ENCODE measurements around the gene PDE10A.

Gene PDE10A

DNA sequence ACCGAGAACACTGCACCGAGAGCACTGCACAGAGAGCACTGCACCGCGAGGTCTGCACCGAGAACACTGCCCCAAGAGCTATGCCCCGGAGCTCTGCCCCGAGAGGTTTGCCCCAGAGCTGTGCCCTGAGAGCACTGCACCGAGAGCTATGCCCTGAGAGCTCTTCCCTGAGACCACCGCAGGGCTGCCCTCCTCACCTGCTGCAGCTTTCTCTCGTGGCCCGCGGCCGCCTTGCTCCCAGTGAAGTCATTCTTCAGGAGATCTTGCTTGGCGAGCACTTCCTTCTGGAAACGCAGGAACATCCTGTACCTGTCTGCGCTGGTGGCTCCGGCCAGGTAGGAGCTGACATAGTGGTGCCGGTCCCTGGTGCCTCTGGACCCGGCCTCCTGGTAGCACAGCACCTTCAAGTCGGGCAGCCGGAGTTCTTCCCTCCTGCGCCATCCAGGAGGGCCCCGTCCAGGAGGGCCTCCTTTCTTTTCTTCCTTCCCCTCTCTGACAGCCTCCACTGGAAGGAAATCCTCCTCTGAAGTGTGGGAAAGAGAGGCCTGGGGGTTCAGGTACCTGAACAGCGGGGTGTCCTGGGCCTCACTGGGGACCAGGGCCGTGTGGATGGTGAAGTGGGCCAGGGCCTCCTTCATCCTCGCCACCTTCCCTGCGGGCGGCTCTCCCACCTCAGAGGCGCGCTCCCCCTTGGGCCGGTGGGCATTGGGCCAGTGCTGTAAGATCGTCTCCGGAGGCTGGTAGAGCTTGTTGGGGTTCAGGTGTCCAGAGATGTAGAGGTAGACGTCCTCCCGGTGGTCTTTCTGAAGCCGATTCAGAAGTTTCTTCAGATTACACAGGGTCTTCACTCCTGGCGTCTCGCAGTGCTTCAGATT, 361.4 kb downstream of the PDE10A start:
- H3K4me3 ChIP-seq (replicated peaks; ENCODE audit: low read depth, low read length), result no peak overlapping the region
- TF ChIP-seq, protein P1, sequence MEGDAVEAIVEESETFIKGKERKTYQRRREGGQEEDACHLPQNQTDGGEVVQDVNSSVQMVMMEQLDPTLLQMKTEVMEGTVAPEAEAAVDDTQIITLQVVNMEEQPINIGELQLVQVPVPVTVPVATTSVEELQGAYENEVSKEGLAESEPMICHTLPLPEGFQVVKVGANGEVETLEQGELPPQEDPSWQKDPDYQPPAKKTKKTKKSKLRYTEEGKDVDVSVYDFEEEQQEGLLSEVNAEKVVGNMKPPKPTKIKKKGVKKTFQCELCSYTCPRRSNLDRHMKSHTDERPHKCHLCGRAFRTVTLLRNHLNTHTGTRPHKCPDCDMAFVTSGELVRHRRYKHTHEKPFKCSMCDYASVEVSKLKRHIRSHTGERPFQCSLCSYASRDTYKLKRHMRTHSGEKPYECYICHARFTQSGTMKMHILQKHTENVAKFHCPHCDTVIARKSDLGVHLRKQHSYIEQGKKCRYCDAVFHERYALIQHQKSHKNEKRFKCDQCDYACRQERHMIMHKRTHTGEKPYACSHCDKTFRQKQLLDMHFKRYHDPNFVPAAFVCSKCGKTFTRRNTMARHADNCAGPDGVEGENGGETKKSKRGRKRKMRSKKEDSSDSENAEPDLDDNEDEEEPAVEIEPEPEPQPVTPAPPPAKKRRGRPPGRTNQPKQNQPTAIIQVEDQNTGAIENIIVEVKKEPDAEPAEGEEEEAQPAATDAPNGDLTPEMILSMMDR (IDR thresholded peaks at IDR 0.05; ENCODE audit: low read length, missing control alignments), result no peak
- DNase-seq (ENCODE audit: low read depth), result no peak

DNA sequence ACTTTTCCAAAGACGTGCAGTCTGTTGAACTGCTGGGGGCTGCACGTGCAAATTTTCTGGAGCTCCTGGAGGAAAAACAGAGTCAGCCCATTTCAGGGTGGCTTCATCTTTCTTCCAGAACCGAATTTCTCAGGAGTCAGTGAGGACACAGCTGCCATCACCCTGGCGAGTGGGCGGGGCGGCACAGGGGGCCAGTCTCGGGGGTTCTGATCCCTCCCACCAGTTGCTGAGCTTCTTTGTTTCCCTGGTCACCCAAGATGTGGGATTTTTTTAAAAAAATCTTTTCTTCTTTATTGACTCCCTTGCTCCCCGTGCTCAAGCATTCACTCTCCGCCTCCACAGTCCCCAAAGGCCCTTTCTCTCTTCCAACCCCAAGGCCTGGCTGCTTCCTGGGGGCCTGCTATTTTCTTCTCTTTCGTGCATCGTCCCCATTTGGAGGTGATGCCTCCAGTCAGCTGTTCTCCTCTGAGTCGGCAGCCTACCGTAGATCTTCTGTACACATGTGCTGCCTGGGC, 362.6 kb downstream of the PDE10A start:
- DNase-seq (ENCODE audit: low read depth), result no peak
- no peak overlapping the region for H3K4me3 ChIP-seq (replicated peaks; ENCODE audit: low read depth, low read length)
- TF ChIP-seq, protein P1 (IDR thresholded peaks at IDR 0.05; ENCODE audit: low read length, missing control alignments), result no peak

DNA sequence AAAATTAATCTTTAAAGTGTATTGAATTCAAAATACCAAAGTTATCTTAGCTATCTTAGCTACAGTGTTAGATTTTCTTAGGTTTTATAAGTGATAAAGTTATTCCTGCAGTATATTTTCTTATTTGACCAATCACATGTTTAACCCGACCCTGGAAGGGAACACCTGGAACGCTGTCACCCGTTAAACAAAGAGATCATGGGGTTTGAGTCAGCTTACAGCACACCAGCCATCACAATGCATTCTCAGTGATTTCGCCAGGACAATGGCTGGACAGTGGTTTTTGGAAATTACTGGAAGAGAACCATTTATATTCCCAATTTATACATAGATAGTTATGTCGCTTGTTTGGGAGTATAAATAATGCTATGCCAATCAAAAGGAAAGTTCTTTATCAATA, 364.2 kb downstream of the PDE10A start:
- no peak overlapping the region for H3K4me3 ChIP-seq (replicated peaks; ENCODE audit: low read depth, low read length)
- TF ChIP-seq, protein P1 (IDR thresholded peaks at IDR 0.05; ENCODE audit: low read length, missing control alignments), result no peak

DNA sequence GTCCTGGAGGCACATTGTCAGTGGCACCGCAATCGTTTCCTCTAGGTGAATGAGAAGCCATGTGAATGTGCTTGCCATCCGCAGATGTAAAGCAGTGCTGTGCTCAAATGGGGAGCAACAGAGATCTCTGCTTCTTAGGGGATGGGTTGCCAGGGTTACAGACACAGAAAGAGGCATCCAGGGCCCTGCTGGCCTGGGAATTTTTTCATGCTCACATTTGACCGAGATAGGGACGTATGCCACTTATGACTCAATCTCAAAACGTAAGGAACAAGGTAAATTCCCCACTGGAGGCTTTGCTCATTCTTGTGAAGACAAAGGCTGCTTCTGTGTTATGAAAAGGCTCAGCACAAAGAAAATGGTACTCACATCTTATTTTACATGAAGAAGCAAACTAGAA, 364.6 kb downstream of the PDE10A start:
- H3K4me3 ChIP-seq (replicated peaks; ENCODE audit: low read depth, low read length), result no peak overlapping the region
- TF ChIP-seq, protein P1 (IDR thresholded peaks at IDR 0.05; ENCODE audit: low read length, missing control alignments), result no peak
- no peak for DNase-seq (ENCODE audit: low read depth)

More for the DNA sequence above, 364.2 kb downstream of the PDE10A start:
- DNase-seq (ENCODE audit: low read depth), result no peak

DNA sequence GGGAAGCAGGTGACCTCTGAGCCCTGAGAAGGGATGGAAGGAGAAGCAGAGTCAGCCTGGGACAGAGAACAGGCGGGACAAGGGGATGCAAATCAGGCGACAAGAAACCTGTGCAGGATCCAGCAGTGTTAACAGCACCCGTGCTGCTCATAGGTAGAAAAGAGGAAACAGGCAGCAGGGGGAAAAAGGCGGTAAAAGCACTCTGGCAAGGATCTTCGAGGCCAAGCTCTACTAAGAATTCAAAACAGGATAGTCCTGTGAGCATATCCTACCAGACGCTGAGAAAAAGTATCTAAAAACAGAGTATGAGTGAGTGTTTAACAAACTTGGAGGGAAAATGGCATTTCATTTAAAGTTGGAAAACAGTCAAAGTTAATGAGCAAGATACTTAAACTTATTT, 370.4 kb downstream of the PDE10A start:
- TF ChIP-seq, protein P1 (IDR thresholded peaks at IDR 0.05; ENCODE audit: low read length, missing control alignments), result no peak
- no peak for DNase-seq (ENCODE audit: low read depth)
- H3K4me3 ChIP-seq (replicated peaks; ENCODE audit: low read depth, low read length), result no peak overlapping the region

Measured in fibroblast of pulmonary artery (primary cell).